Smooth muscle cell (in vitro differentiated cells): ENCODE measurements around the gene SLC12A5. TPM values are rescaled to one million over a fixed set of nuclear protein-coding genes. Genes with fewer than 3 reads are reported as not detected.
A peak's percentile ranks its signal among the peaks of the same experiment; 100 is the strongest.

Experiments
- DNase-seq: peaks from one replicate; lab custom pipeline; 2025; ENCODE audit not compliant: unreplicated experiment; lab: John Stamatoyannopoulos, UW
- H2AFZ ChIP-seq: fragments of 200-600 bp; sonication (generic); 2 replicates; pipeline ENCODE4 v1.6.0; 2016; ENCODE audit warnings: antibody characterized with exemption, low read depth, mild to moderate bottlenecking
- H3F3A ChIP-seq: fragments of 200-600 bp; sonication (generic); 2 replicates; pipeline ENCODE4 v1.6.0; 2017; ENCODE audit warnings: antibody characterized with exemption, low read depth
- H3K27ac ChIP-seq: fragments of 200-600 bp; sonication (generic); 2 replicates; pipeline ENCODE4 v1.5.1; 2016; ENCODE audit warnings: low read depth, mild to moderate bottlenecking
- H3K27me3 ChIP-seq: fragments of 200-600 bp; sonication (generic); 2 replicates; pipeline ENCODE4 v1.6.1; 2016; ENCODE audit warnings: low read depth, mild to moderate bottlenecking
- H3K36me3 ChIP-seq: fragments of 200-600 bp; sonication (generic); 2 replicates; pipeline ENCODE4 v1.5.1; 2016; ENCODE audit warnings: low read depth
- H3K4me1 ChIP-seq: fragments of 200-600 bp; sonication (generic); 2 replicates; pipeline ENCODE4 v1.5.1; 2016; ENCODE audit warnings: low read depth
- H3K4me2 ChIP-seq: fragments of 200-600 bp; sonication (generic); 2 replicates; pipeline ENCODE4 v1.6.0; 2016; ENCODE audit warnings: mild to moderate bottlenecking
- H3K4me3 ChIP-seq: fragments of 200-600 bp; sonication (generic); 2 replicates; pipeline ENCODE4 v1.5.1; 2016; ENCODE audit warnings: mild to moderate bottlenecking
- H3K79me2 ChIP-seq: fragments of 200-600 bp; sonication (generic); 2 replicates; pipeline ENCODE4 v1.6.0; 2016; ENCODE audit warnings: low read depth, mild to moderate bottlenecking
- H3K9ac ChIP-seq: fragments of 200-600 bp; sonication (generic); 2 replicates; pipeline ENCODE4 v1.6.0; 2016; ENCODE audit warnings: low read depth
- H3K9me3 ChIP-seq: fragments of 200-600 bp; sonication (generic); replicated peaks from 2 replicates; pipeline ENCODE4 v1.5.1; 2016; ENCODE audit warnings: low read depth
- H4K20me1 ChIP-seq: fragments of 200-600 bp; sonication (generic); 2 replicates; pipeline ENCODE4 v1.6.0; 2016; ENCODE audit warnings: low read depth
- CTCF ChIP-seq: fragments of 200-600 bp; sonication (generic); IDR thresholded peaks from 2 replicates; pipeline ENCODE4 v1.5.1; 2017; ENCODE audit warnings: borderline replicate concordance, mild to moderate bottlenecking, antibody characterized with exemption; ENCODE audit not compliant: insufficient read depth, poor library complexity, severe bottlenecking
- WGBS: methylation state at CpG from one replicate; pipeline ENCODE4 v1.1.7; 2016; ENCODE audit warnings: low lambda C conversion rate; 5-methylcytosine and 5-hydroxymethylcytosine counted together
- polyA plus RNA-seq: library from polyadenylated mRNA; unstranded; fragments of >200 nt; fragmentation: Nextera tagmentation; extraction: Ambion mirVana; gene quantifications from 2 replicates; pipeline ENCODE4 v1.2.1, GENCODE V29; 2016
- total RNA-seq: library from RNA; depleted of rRNA; stranded (reverse); fragments of >200 nt; gene quantifications from 2 replicates; pipeline ENCODE4 v1.2.3, GENCODE V29; 2014

Gene SLC12A5
- total and polyA plus RNA-seq, 2 experiments from 2014 or later = 0.40 to 1.3 TPM

- Histone ChIP-seq H4K20me1 (no peaks in the 10 kb centered on the region), H3K9ac (no peak overlapping the region), H3K4me1 (peaks cover 10% of the 10 kb centered on the region), H3K36me3 (no peaks in the 10 kb centered on the region), H3K27ac (no peak overlapping the region), H3K4me2 (no peak overlapping the region), H3K4me3 (no peak overlapping the region), H3F3A (no peaks in the 10 kb centered on the region), H3K27me3 (no peaks in the 10 kb centered on the region), H3K9me3 (no peaks in the 10 kb centered on the region), H3K79me2 (no peaks in the 10 kb centered on the region), H2AFZ (no peak overlapping the region)
- WGBS = 96% methylated on average over 74 of the region's 74 CpGs
- no peak for TF ChIP-seq CTCF
- no peak for DNase-seq
These were observed 18.3 kb upstream of the SLC12A5 start for GRCh38 chr20:46010491-46011391.

- Histone ChIP-seq H3K36me3 (no peaks in the 10 kb centered on the region), H3K9ac (no peak overlapping the region), H3K4me1 (peaks cover 10% of the 10 kb centered on the region), H3K4me3 (no peak overlapping the region), H3K27me3 (no peaks in the 10 kb centered on the region), H2AFZ (no peak overlapping the region), H3K79me2 (no peaks in the 10 kb centered on the region), H4K20me1 (no peaks in the 10 kb centered on the region), H3K27ac (no peak overlapping the region), H3F3A (no peaks in the 10 kb centered on the region), H3K9me3 (no peaks in the 10 kb centered on the region), H3K4me2 (no peak overlapping the region)
- 85% methylated on average over 44 of the region's 57 CpGs for WGBS
- peak; percentile 32 for TF ChIP-seq CTCF
- no peak for DNase-seq
These were observed 17.2 kb upstream of the SLC12A5 start for GRCh38 chr20:46011631-46012482.

- no peak overlapping the region for H3K4me2 ChIP-seq
- no peaks in the 10 kb centered on the region for H3F3A ChIP-seq
- H3K9me3 ChIP-seq = no peaks in the 10 kb centered on the region
- no peak for DNase-seq
- 79% methylated on average over 4 of the region's 10 CpGs for WGBS
- H3K27ac ChIP-seq = no peak overlapping the region
- no peaks in the 10 kb centered on the region for H3K79me2 ChIP-seq
- no peak overlapping the region for H2AFZ ChIP-seq
- TF ChIP-seq CTCF = no peak
- peaks cover 10% of the 10 kb centered on the region for H3K4me1 ChIP-seq
- no peak overlapping the region for H3K4me3 ChIP-seq
- H3K36me3 ChIP-seq = no peaks in the 10 kb centered on the region
- H3K9ac ChIP-seq = no peak overlapping the region
- no peaks in the 10 kb centered on the region for H3K27me3 ChIP-seq
- no peaks in the 10 kb centered on the region for H4K20me1 ChIP-seq
These were observed 16.1 kb upstream of the SLC12A5 start for GRCh38 chr20:46012921-46013320.
